Prostate gland (tissue), 2 donors: ENCODE data around the gene PMPCA.

ENCODE experiments used
- POLR2A ChIP-seq: fragments of 450-650 bp; IDR thresholded peaks from one replicate; pipeline ENCODE4 v1.6.1; 2016; ENCODE audit warnings: antibody characterized with exemption, mild to moderate bottlenecking
- POLR2AphosphoS5 ChIP-seq: sonication (generic); formaldehyde crosslinking; IDR thresholded peaks from one replicate; pipeline ENCODE4 v1.6.1; 2017; ENCODE audit warnings: antibody characterized with exemption
- TF ChIP-seq, protein P1 (sequence below), 4 experiments: fragments of 200-600 bp in 2 of 4; fragments of 450-650 bp in 2 of 4; sonication (generic) in 2 of 4; IDR thresholded peaks; 1 replicate in 3 of 4; 2 replicates in 1 of 4; pipeline ENCODE4 v1.5.1; 2016 to 2019; ENCODE audit warnings: antibody characterized with exemption in 4 of 4, mild to moderate bottlenecking in 2 of 4, moderate library complexity in 2 of 4

- TF ChIP-seq, protein P1, sequence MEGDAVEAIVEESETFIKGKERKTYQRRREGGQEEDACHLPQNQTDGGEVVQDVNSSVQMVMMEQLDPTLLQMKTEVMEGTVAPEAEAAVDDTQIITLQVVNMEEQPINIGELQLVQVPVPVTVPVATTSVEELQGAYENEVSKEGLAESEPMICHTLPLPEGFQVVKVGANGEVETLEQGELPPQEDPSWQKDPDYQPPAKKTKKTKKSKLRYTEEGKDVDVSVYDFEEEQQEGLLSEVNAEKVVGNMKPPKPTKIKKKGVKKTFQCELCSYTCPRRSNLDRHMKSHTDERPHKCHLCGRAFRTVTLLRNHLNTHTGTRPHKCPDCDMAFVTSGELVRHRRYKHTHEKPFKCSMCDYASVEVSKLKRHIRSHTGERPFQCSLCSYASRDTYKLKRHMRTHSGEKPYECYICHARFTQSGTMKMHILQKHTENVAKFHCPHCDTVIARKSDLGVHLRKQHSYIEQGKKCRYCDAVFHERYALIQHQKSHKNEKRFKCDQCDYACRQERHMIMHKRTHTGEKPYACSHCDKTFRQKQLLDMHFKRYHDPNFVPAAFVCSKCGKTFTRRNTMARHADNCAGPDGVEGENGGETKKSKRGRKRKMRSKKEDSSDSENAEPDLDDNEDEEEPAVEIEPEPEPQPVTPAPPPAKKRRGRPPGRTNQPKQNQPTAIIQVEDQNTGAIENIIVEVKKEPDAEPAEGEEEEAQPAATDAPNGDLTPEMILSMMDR (IDR thresholded peaks at IDR 0.05) = no peak
- no peak for TF ChIP-seq POLR2AphosphoS5
- no peak for TF ChIP-seq POLR2A
These were observed 57.3 kb downstream of the PMPCA start for GRCh38 chr9:136467766-136468165.
